GM21825 (cell line): ENCODE results near the gene CHCHD3.

Experiments
- ATAC-seq: cut with Tn5 transposase; IDR thresholded peaks from one replicate; pipeline ENCODE4 v1.9.1; 2021; ENCODE audit warnings: mild to moderate bottlenecking, moderate library complexity; ENCODE audit not compliant: unreplicated experiment

CHCHD3 gene

GRCh38 chr7:132782777-132783640 is 298.9 kb downstream of the CHCHD3 start:
- ATAC-seq = no peak

GRCh38 chr7:132780822-132781221 is 301.1 kb downstream of the CHCHD3 start:
- no peak for ATAC-seq

- no peak for ATAC-seq
Measured at GRCh38 chr7:132779164-132779563, 302.7 kb downstream of the CHCHD3 start.

- ATAC-seq = no peak
Measured at GRCh38 chr7:132778761-132779160, 303.1 kb downstream of the CHCHD3 start.

GRCh38 chr7:132777956-132778355 is 303.9 kb downstream of the CHCHD3 start:
- no peak for ATAC-seq

GRCh38 chr7:132777414-132777813 is 304.5 kb downstream of the CHCHD3 start:
- ATAC-seq = no peak

GRCh38 chr7:132776048-132776620 is 305.8 kb downstream of the CHCHD3 start:
- ATAC-seq = no peak

GRCh38 chr7:132773527-132773956 is 308.3 kb downstream of the CHCHD3 start:
- ATAC-seq = no peak

- no peak for ATAC-seq
Measured at GRCh38 chr7:132771301-132771730, 310.6 kb downstream of the CHCHD3 start.

- ATAC-seq = no peak
Measured at GRCh38 chr7:132770055-132770454, 311.8 kb downstream of the CHCHD3 start.

- no peak for ATAC-seq
Measured at GRCh38 chr7:132769280-132769679, 312.6 kb downstream of the CHCHD3 start.

- no peak for ATAC-seq
Measured at GRCh38 chr7:132768099-132768498, 313.8 kb downstream of the CHCHD3 start.

GRCh38 chr7:132767378-132767777 is 314.5 kb downstream of the CHCHD3 start:
- no peak for ATAC-seq

GRCh38 chr7:132766660-132767059 is 315.2 kb downstream of the CHCHD3 start:
- ATAC-seq = no peak

- ATAC-seq = no peak
Measured at GRCh38 chr7:132765861-132766260, 316.0 kb downstream of the CHCHD3 start.

GRCh38 chr7:132764762-132765161 is 317.1 kb downstream of the CHCHD3 start:
- no peak for ATAC-seq

GRCh38 chr7:132760866-132761265 is 321.0 kb downstream of the CHCHD3 start:
- ATAC-seq = no peak

- ATAC-seq = no peak
Measured at GRCh38 chr7:132760244-132760623, 321.7 kb downstream of the CHCHD3 start.

- no peak for ATAC-seq
Measured at GRCh38 chr7:132759482-132760243, 322.2 kb downstream of the CHCHD3 start.

- ATAC-seq = no peak
Measured at GRCh38 chr7:132758986-132759385, 322.9 kb downstream of the CHCHD3 start.

GRCh38 chr7:132757783-132758182 is 324.1 kb downstream of the CHCHD3 start:
- ATAC-seq = no peak
